Measurements from ENCODE around the gene CRY2.

CRY2 gene

GRCh38 chr11:45886816-45887520 lies 39.7 kb downstream of the CRY2 start:
- DNase-seq = no peak
- no peak overlapping the region for H3K4me3 ChIP-seq (ENCODE audit: insufficient read depth, low read depth, low read length, poor library complexity, severe bottlenecking)
- H3K27me3 ChIP-seq (replicated peaks; ENCODE audit: control insufficient read depth, insufficient read depth, low read length, poor library complexity, severe bottlenecking) = no peaks in the 10 kb centered on the region
- no peak overlapping the region for H3K27ac ChIP-seq (ENCODE audit: insufficient read depth, low read length, poor library complexity, severe bottlenecking)
- no peaks in the 10 kb centered on the region for H3K36me3 ChIP-seq (ENCODE audit: control insufficient read depth, insufficient read depth, low read length)
- H3K4me1 ChIP-seq (ENCODE audit: control insufficient read depth, insufficient read depth, low read length, poor library complexity, severe bottlenecking) = peaks cover 11% of the 10 kb centered on the region
- no peaks in the 10 kb centered on the region for H3K9me3 ChIP-seq (ENCODE audit: control insufficient read depth, low read length)

GRCh38 chr11:45887587-45887986 lies 40.3 kb downstream of the CRY2 start:
- Histone ChIP-seq H3K27me3 (replicated peaks; ENCODE audit: control insufficient read depth, insufficient read depth, low read length, poor library complexity, severe bottlenecking) (no peaks in the 10 kb centered on the region), H3K4me3 (ENCODE audit: insufficient read depth, low read depth, low read length, poor library complexity, severe bottlenecking) (no peak overlapping the region), H3K4me1 (ENCODE audit: control insufficient read depth, insufficient read depth, low read length, poor library complexity, severe bottlenecking) (peaks cover 11% of the 10 kb centered on the region), H3K9me3 (ENCODE audit: control insufficient read depth, low read length) (no peaks in the 10 kb centered on the region), H3K27ac (ENCODE audit: insufficient read depth, low read length, poor library complexity, severe bottlenecking) (no peak overlapping the region), H3K36me3 (ENCODE audit: control insufficient read depth, insufficient read depth, low read length) (no peaks in the 10 kb centered on the region)
- no peak for DNase-seq

GRCh38 chr11:45889555-45889954 lies 42.3 kb downstream of the CRY2 start:
- peaks cover 11% of the 10 kb centered on the region for H3K4me1 ChIP-seq (ENCODE audit: control insufficient read depth, insufficient read depth, low read length, poor library complexity, severe bottlenecking)
- H3K9me3 ChIP-seq (ENCODE audit: control insufficient read depth, low read length) = no peaks in the 10 kb centered on the region
- no peak for DNase-seq
- H3K4me3 ChIP-seq (ENCODE audit: insufficient read depth, low read depth, low read length, poor library complexity, severe bottlenecking) = no peak overlapping the region
- no peaks in the 10 kb centered on the region for H3K36me3 ChIP-seq (ENCODE audit: control insufficient read depth, insufficient read depth, low read length)
- H3K27ac ChIP-seq (ENCODE audit: insufficient read depth, low read length, poor library complexity, severe bottlenecking) = no peak overlapping the region
- no peaks in the 10 kb centered on the region for H3K27me3 ChIP-seq (replicated peaks; ENCODE audit: control insufficient read depth, insufficient read depth, low read length, poor library complexity, severe bottlenecking)

- H3K36me3 ChIP-seq (ENCODE audit: control insufficient read depth, insufficient read depth, low read length) = no peaks in the 10 kb centered on the region
Measured at GRCh38 chr11:45889966-45890365, 42.7 kb downstream of the CRY2 start.

GRCh38 chr11:45890886-45891550 lies 43.7 kb downstream of the CRY2 start:
- Histone ChIP-seq H3K27me3 (replicated peaks; ENCODE audit: control insufficient read depth, insufficient read depth, low read length, poor library complexity, severe bottlenecking) (no peaks in the 10 kb centered on the region), H3K4me3 (ENCODE audit: insufficient read depth, low read depth, low read length, poor library complexity, severe bottlenecking) (no peak overlapping the region), H3K36me3 (ENCODE audit: control insufficient read depth, insufficient read depth, low read length) (no peaks in the 10 kb centered on the region), H3K4me1 (ENCODE audit: control insufficient read depth, insufficient read depth, low read length, poor library complexity, severe bottlenecking) (peaks cover 1% of the 10 kb centered on the region), H3K27ac (ENCODE audit: insufficient read depth, low read length, poor library complexity, severe bottlenecking) (no peak overlapping the region), H3K9me3 (ENCODE audit: control insufficient read depth, low read length) (no peaks in the 10 kb centered on the region)
- no peak for DNase-seq

More at GRCh38 chr11:45889966-45890365, 42.7 kb downstream of the CRY2 start:
- Histone ChIP-seq H3K27me3 (replicated peaks; ENCODE audit: control insufficient read depth, insufficient read depth, low read length, poor library complexity, severe bottlenecking) (no peaks in the 10 kb centered on the region), H3K4me3 (ENCODE audit: insufficient read depth, low read depth, low read length, poor library complexity, severe bottlenecking) (no peak overlapping the region), H3K27ac (ENCODE audit: insufficient read depth, low read length, poor library complexity, severe bottlenecking) (no peak overlapping the region), H3K9me3 (ENCODE audit: control insufficient read depth, low read length) (no peaks in the 10 kb centered on the region), H3K4me1 (ENCODE audit: control insufficient read depth, insufficient read depth, low read length, poor library complexity, severe bottlenecking) (peaks cover 9% of the 10 kb centered on the region)
- DNase-seq = no peak

- H3K4me3 ChIP-seq (ENCODE audit: insufficient read depth, low read depth, low read length, poor library complexity, severe bottlenecking) = no peak overlapping the region
- no peaks in the 10 kb centered on the region for H3K9me3 ChIP-seq (ENCODE audit: control insufficient read depth, low read length)
- no peaks in the 10 kb centered on the region for H3K36me3 ChIP-seq (ENCODE audit: control insufficient read depth, insufficient read depth, low read length)
- no peak for DNase-seq
- H3K4me1 ChIP-seq (ENCODE audit: control insufficient read depth, insufficient read depth, low read length, poor library complexity, severe bottlenecking) = no peaks in the 10 kb centered on the region
- peaks cover 6% of the 10 kb centered on the region for H3K27me3 ChIP-seq (replicated peaks; ENCODE audit: control insufficient read depth, insufficient read depth, low read length, poor library complexity, severe bottlenecking)
- H3K27ac ChIP-seq (ENCODE audit: insufficient read depth, low read length, poor library complexity, severe bottlenecking) = no peak overlapping the region
Measured at GRCh38 chr11:45892856-45893255, 45.6 kb downstream of the CRY2 start.

GRCh38 chr11:45894555-45895247 lies 47.4 kb downstream of the CRY2 start:
- Histone ChIP-seq H3K4me3 (ENCODE audit: insufficient read depth, low read depth, low read length, poor library complexity, severe bottlenecking) (no peak overlapping the region), H3K9me3 (ENCODE audit: control insufficient read depth, low read length) (no peaks in the 10 kb centered on the region), H3K36me3 (ENCODE audit: control insufficient read depth, insufficient read depth, low read length) (no peaks in the 10 kb centered on the region), H3K4me1 (ENCODE audit: control insufficient read depth, insufficient read depth, low read length, poor library complexity, severe bottlenecking) (peaks cover 11% of the 10 kb centered on the region), H3K27me3 (replicated peaks; ENCODE audit: control insufficient read depth, insufficient read depth, low read length, poor library complexity, severe bottlenecking) (peaks cover 17% of the 10 kb centered on the region), H3K27ac (ENCODE audit: insufficient read depth, low read length, poor library complexity, severe bottlenecking) (no peak overlapping the region)
- no peak for DNase-seq

GRCh38 chr11:45895553-45896259 lies 48.4 kb downstream of the CRY2 start:
- Histone ChIP-seq H3K27ac (ENCODE audit: insufficient read depth, low read length, poor library complexity, severe bottlenecking) (no peak overlapping the region), H3K4me1 (ENCODE audit: control insufficient read depth, insufficient read depth, low read length, poor library complexity, severe bottlenecking) (peaks cover 17% of the 10 kb centered on the region), H3K27me3 (replicated peaks; ENCODE audit: control insufficient read depth, insufficient read depth, low read length, poor library complexity, severe bottlenecking) (peaks cover 24% of the 10 kb centered on the region), H3K9me3 (ENCODE audit: control insufficient read depth, low read length) (no peaks in the 10 kb centered on the region), H3K4me3 (ENCODE audit: insufficient read depth, low read depth, low read length, poor library complexity, severe bottlenecking) (no peak overlapping the region), H3K36me3 (ENCODE audit: control insufficient read depth, insufficient read depth, low read length) (no peaks in the 10 kb centered on the region)
- DNase-seq = no peak

GRCh38 chr11:45896422-45896984 lies 49.2 kb downstream of the CRY2 start:
- Histone ChIP-seq H3K9me3 (ENCODE audit: control insufficient read depth, low read length) (no peaks in the 10 kb centered on the region), H3K36me3 (ENCODE audit: control insufficient read depth, insufficient read depth, low read length) (no peaks in the 10 kb centered on the region), H3K27me3 (replicated peaks; ENCODE audit: control insufficient read depth, insufficient read depth, low read length, poor library complexity, severe bottlenecking) (peaks cover 25% of the 10 kb centered on the region), H3K4me3 (ENCODE audit: insufficient read depth, low read depth, low read length, poor library complexity, severe bottlenecking) (no peak overlapping the region), H3K27ac (ENCODE audit: insufficient read depth, low read length, poor library complexity, severe bottlenecking) (no peak overlapping the region), H3K4me1 (ENCODE audit: control insufficient read depth, insufficient read depth, low read length, poor library complexity, severe bottlenecking) (peaks cover 18% of the 10 kb centered on the region)
- no peak for DNase-seq

All from effector memory CD4-positive, alpha-beta T cell (primary cell).